Measurements from ENCODE around the gene FUBP1.
"Not testable (repeated sequence)": the region's sequence is repeated elsewhere in the genome, so short reads cannot be mapped to it uniquely, and the experiment has no call there.

FUBP1 gene

DNA sequence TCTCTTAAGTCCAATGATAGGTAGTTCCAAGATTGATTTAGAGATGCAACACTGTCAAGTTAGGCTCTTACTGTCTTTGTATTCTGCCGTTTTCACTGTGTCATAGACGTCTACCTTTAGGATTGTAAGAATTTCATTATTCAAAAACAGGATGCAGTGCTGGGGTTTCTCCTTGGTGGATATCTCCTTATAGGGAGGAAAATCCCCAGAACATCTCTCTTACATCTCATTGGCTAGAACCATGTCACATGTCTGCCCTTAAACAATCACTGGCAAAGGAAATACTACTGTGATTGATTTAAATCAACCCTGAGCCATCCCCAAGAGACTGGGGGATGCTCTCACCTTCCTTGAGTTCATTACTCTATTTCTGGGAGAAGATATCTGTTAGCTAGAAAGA is 10.9 kb upstream of the FUBP1 start:
- no peak for DNase-seq (ENCODE audit: low read depth in 2 of 2)

DNA sequence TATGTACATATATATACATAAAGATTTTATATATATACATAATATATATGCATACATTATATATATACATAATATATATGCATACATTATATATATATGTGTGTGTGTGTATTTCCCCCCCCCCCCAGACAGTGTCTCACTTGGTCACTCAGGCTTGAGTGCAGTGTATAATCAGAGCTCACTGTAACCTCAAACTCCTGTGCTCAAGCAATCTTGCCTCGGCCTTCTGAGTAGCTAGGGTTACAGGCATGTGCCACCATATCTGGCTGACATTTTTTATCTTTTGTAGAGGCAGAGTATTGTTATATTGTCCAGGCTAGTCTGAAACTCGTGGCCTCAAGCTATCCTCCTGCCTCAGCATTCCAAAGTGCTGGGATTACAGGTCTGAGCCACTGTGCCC is 9.0 kb upstream of the FUBP1 start:
- DNase-seq (ENCODE audit: low read depth in 2 of 2), result no peak

- DNase-seq (ENCODE audit: low read depth in 2 of 2), result no peak
Measured at GRCh38 chr1:77986810-77987209, 7.9 kb upstream of the FUBP1 start.

GRCh38 chr1:77984629-77985028 is 5.8 kb upstream of the FUBP1 start:
- no peak for DNase-seq (ENCODE audit: low read depth in 2 of 2)

GRCh38 chr1:77983997-77984355 is 5.1 kb upstream of the FUBP1 start:
- DNase-seq (ENCODE audit: low read depth in 2 of 2), result no peak

- not testable (repeated sequence) for DNase-seq (ENCODE audit: low read depth in 2 of 2)
Measured at GRCh38 chr1:77983352-77983996, 4.6 kb upstream of the FUBP1 start.

DNA sequence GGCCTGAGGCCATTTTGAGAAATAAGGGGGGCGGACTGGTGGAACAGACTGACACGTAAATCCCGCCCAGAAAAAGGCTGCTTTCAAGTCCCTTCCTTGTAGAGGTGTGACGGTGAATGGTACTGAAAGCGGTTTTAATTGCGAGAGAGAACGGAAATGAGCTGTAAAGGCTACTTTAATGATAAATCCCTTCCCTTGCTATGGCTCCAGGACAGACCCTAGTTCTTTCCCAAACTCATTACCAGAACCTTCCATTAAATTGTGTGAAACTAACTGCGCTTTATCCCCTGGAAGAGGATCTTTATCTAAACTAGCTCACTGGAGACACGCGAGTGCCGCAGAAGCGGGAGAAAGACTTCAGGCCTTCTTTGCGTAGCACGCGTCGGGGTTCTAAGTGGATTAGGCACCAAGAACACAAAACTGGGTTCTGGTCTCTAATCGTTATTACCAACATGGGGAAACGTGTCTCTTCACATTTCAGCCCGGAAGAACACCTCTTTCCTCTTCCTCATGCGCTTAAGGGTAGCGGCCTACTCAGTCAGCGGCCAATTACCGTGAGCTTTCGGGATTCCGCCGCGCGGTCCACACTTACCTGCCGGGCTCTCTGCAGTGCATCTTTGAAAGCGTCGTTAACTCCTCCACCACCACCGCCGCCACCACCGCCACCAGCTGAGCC is 441 bp downstream of the FUBP1 start:
- DNase-seq (ENCODE audit: low read depth in 2 of 2), result peak; percentile 46 to 58

DNA sequence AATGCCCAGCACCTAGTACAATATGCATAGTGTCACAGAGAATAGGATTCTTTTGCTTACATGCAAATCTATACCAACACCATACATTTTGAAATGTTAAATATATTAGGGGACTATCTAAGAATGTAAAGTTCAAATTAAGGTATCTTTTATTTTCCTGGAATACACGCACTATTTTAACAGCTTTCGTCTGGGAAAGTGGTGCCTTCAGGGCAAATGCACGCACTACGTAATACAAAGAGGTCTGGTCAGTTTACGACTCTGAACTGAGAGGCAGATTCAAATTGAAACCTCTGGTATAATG is 931 bp downstream of the FUBP1 start:
- DNase-seq (ENCODE audit: low read depth in 2 of 2), result no peak

DNA sequence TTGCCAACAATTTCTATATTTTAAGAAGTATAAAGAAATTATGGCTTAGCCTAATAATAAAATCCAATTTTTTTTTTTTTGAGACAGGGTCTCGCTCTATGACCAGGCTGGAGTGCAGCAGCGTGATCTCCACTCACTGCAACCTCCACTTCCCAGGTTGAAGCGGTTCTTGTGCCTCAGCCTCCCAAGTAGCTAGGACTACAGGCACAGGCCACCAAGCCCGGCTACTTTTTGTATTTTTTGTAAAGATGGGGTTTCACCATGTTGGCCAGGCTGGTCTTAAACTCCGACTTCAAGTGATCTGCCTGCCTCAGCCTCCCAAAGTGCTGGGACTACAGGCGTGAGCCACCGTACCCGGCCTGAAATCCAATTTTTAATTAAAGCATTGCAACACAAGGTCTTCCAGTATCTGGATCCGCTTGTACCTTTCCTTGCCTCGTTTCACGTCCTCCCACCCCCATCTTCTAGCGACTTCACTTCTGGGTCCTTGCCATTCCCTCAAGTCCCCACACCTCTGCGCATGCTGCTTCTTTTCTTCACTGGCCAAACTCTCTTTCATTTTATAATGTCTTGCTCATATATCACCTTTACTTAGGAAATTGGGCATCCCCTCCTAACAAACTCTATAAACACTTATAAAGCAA is 2.3 kb downstream of the FUBP1 start:
- DNase-seq (ENCODE audit: low read depth in 2 of 2), result no peak

- no peak for DNase-seq (ENCODE audit: low read depth in 2 of 2)
Measured at GRCh38 chr1:77975907-77976306, 3.0 kb downstream of the FUBP1 start.

DNA sequence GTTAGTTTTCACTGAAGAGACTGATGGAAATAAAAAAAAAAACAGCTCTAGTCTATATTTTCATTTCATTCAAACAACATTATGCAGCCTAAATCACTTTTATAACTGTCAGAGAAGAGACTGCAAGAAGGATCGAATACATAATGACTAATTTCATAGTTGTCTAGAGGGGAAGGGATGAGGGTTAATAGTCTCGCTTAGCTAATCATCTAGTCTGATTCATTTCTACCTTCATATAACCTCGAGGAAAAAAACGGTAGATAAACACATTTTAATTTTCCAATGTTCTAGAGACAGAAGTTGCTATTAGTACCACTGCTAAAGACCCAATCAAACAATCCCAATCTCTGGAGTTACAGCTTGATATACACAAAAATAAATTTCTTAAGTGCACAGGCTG is 3.5 kb downstream of the FUBP1 start:
- no peak for DNase-seq (ENCODE audit: low read depth in 2 of 2)

GRCh38 chr1:77972080-77972479 is 6.8 kb downstream of the FUBP1 start:
- DNase-seq (ENCODE audit: low read depth in 2 of 2), result no peak

DNA sequence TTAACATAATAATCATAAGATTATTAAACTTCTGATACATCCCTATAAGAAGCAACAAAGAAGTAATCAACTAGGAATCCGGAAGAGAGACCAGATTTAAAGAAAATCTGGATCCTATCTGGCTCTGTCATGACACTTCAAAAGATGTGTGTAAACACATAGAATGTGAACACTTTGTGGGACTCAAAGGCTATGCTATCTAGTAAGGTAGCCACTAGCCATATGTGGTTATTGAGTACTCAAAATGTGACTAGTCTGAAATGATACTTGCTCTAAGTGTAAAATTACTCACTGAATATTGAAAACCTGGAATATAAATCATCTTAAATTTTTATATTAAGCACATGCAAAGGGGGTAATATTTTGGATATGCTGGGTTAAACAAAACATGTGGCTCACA is 8.7 kb downstream of the FUBP1 start:
- no peak for DNase-seq (ENCODE audit: low read depth in 2 of 2)

DNA sequence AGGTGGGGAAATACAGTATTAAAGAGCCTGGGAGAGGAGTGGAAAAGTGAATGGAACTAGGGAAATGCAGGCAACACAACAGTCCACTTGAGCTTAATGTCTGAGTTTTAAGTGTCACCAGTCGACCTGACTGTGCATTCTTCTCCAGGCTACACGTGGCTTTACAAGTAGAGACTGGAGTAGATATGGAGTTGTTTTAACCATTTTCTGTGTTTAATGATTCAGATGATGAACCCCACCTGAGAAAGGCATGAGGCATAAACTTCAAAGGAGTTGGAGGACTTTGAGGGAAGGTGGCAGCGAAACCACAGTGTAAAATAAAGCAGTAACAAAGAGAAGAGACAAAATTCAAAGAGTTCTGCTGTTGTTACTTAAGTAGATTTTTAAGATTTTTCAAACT is 12.6 kb downstream of the FUBP1 start:
- DNase-seq (ENCODE audit: low read depth in 2 of 2), result no peak

GRCh38 chr1:77961392-77961791 is 17.5 kb downstream of the FUBP1 start:
- DNase-seq (ENCODE audit: low read depth in 2 of 2), result no peak

GRCh38 chr1:77958850-77959249 is 20.0 kb downstream of the FUBP1 start:
- DNase-seq (ENCODE audit: low read depth in 2 of 2), result no peak

- no peak for DNase-seq (ENCODE audit: low read depth in 2 of 2)
Measured at GRCh38 chr1:77958391-77958790, 20.5 kb downstream of the FUBP1 start.

GRCh38 chr1:77956464-77956863 is 22.4 kb downstream of the FUBP1 start:
- DNase-seq (ENCODE audit: low read depth in 2 of 2), result no peak

DNA sequence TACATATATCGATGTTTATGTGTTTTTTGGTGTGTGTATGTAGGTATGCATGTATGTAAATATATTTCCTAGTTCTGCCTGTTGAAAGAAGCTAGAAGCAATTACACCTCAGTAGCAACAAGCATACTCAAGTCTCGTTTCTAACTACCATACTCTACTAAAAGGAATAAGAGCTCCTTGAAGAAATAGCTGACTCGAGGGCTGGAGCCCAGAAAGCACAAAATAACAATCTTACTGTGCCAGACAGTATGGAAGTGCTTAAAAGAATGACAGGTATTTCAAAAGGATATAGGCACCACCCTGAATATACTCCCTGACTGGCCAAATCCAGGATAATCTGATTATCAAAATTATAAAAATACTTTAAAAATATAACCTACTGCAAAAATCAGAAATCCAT is 23.2 kb downstream of the FUBP1 start:
- DNase-seq (ENCODE audit: low read depth in 2 of 2), result no peak

DNA sequence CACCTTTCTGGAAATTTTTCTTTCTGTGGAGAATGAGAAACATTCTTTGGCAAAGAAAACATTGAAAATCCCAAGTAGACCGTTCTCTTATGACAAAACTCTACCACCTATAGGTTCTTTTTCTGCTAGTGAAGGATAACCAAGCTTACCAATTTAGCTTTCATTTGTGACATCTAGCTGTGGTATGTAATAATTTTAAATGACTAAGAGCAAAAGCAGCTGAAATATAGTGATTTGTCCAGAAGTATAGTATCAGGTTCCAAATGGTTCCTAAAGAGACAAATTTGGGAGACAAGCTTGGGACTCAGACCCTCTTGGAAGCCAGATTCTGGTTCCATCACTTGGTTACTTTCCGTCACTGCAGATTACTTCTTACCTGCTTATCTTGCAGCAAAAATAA is 24.4 kb downstream of the FUBP1 start:
- no peak for DNase-seq (ENCODE audit: low read depth in 2 of 2)

DNA sequence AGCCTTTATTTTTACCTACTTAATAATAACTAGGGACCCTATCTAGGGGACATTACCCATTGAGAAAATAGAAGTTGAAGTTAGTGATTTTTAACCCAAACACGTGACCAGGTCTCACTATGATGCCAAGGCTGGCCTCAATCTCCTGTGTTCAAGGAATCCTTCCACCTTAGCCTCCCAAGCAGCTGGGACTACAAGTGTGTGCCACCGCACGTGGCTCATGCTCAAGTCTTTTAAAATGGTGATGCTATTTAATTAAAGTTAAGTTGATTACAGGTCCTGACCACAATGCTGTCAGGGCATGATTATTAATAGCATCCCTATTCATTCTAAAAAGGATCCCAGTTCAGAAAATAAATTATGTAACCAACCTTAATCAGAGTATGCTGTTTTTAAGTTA is 25.0 kb downstream of the FUBP1 start:
- DNase-seq (ENCODE audit: low read depth in 2 of 2), result no peak

DNA sequence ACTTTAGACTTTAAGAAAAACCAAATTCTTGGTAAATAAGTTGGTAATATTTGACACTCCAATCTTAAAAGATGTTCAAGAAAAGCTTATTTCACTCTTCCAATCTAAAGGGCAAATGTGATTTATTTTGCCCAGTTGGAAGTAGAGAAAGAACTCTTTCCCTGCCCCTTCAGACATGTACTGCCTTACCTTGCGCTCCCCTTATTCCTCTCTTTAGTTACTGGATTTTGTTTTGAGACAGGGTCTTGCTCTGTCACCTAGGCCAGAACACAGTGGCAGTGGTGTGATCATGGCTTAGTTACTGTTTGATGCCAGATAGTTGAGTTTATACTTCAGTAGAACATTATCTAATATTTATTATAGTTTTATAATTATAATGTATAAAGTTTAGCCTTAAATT is 27.5 kb downstream of the FUBP1 start:
- no peak for DNase-seq (ENCODE audit: low read depth in 2 of 2)

DNA sequence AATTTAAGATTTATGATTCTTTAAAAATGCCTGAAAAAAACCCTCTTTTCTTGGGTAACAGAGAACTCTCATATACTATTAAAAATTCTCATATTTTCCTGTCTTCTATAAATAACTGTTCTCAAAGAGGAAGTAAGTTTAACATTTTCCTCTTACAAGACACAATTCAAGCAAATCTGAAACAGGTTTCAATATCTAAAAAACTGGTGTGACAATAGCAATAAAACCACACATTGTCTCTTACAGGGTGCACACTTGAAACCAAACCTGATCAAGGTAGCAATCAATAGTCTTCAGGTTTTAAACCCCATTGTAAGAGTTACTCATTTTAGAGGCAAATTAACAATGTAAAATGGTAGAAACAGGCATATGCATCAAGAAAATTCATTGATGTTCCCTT is 28.0 kb downstream of the FUBP1 start:
- DNase-seq (ENCODE audit: low read depth in 2 of 2), result no peak

All from activated CD4-positive, alpha-beta T cell treated with anti-CD3 and anti-CD28 coated beads for 24 hours (primary cell).